NB4 (cell line): Measurements from ENCODE around the gene RAB26.

Experiments used
- CTCF ChIP-seq: IDR thresholded peaks from one replicate; pipeline ENCODE4 v1.5.1; 2012; ENCODE audit warnings: low read depth, low read length
- MAX ChIP-seq: IDR thresholded peaks from 2 replicates; pipeline ENCODE4 v1.6.1; 2011; ENCODE audit warnings: low read depth, low read length
- MYC ChIP-seq: IDR thresholded peaks from 2 replicates; pipeline ENCODE4 v1.6.1; 2011; ENCODE audit warnings: low read depth, low read length
- POLR2A ChIP-seq: IDR thresholded peaks from 2 replicates; pipeline ENCODE4 v1.6.1; 2011; ENCODE audit warnings: mild to moderate bottlenecking; ENCODE audit not compliant: insufficient read length; ENCODE audit errors: extremely low read depth

GRCh38 chr16:2122429-2122828 lies 26.0 kb upstream of the RAB26 start:
- TF ChIP-seq CTCF (no peak), MYC (no peak), MAX (no peak), POLR2A (no peak)
